ENCODE results near the gene ADCY7.

Gene ADCY7

DNA sequence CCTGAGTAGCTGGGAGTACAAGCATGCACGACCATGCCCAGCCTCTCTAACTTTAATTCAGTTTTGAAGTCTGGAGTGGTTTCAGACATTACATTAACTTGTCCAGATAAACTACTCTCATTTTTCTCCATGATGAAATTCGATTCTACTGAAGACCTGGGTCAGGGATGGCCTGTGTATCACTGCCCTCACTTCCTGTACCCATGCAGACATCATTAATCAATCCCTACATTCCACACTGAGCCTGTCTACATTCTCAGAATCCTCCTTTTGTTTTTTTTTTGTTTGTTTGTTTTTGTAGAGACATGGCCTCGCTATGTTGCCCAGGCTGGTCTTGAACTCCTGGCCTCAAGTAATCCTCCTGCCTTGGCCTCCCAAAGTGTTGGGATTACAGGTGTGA is 22.6 kb downstream of the ADCY7 start:
- H3K4me1 Mint-ChIP-seq: peaks cover 26% of the 10 kb centered on the region
- H3K4me3 Mint-ChIP-seq: no peak overlapping the region
- DNase-seq (ENCODE audit: low spot score in 2 of 2) (no peak), ATAC-seq (ENCODE audit: low read depth) (no peak)
- H3K36me3 Mint-ChIP-seq: peaks cover 21% of the 10 kb centered on the region
- no peaks in the 10 kb centered on the region for H3K9me3 Mint-ChIP-seq
- H3K27ac Mint-ChIP-seq: no peak overlapping the region
- no peaks in the 10 kb centered on the region for H3K27me3 Mint-ChIP-seq

GRCh38 chr16:50289950-50290764 is 23.8 kb downstream of the ADCY7 start:
- DNase-seq (ENCODE audit: low spot score in 2 of 2) (no peak), ATAC-seq (ENCODE audit: low read depth) (no peak)
- H3K36me3 Mint-ChIP-seq: peaks cover 24% of the 10 kb centered on the region
- H3K4me1 Mint-ChIP-seq: peaks cover 17% of the 10 kb centered on the region
- H3K27me3 Mint-ChIP-seq: no peaks in the 10 kb centered on the region
- H3K4me3 Mint-ChIP-seq: no peak overlapping the region
- no peak overlapping the region for H3K27ac Mint-ChIP-seq
- H3K9me3 Mint-ChIP-seq: no peaks in the 10 kb centered on the region

DNA sequence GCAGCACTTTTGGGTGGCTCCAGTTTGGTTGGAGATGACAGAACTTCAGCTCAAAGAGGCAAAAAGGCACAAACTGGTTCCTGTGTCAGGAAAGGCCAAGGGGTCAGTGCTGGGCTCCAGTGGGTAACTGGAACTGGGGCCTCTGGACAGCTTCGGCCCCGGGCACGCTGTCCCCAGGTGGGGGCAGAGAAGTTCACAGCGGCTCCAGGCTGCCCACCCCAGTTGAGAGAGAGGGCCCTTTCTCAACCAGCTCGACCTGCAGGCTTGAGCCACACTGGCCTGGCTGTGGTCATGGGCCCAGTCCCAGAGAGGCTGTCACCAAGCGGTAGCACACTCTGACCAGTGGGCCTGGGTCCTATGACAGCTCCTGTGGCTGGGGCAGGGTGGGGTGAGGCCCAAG is 24.5 kb downstream of the ADCY7 start:
- peaks cover 15% of the 10 kb centered on the region for H3K4me1 Mint-ChIP-seq
- H3K4me3 Mint-ChIP-seq: no peak overlapping the region
- H3K27me3 Mint-ChIP-seq: no peaks in the 10 kb centered on the region
- peaks cover 26% of the 10 kb centered on the region for H3K36me3 Mint-ChIP-seq
- DNase-seq (ENCODE audit: low spot score in 2 of 2) (no peak), ATAC-seq (ENCODE audit: low read depth) (no peak)
- H3K9me3 Mint-ChIP-seq: no peaks in the 10 kb centered on the region
- H3K27ac Mint-ChIP-seq: no peak overlapping the region

DNA sequence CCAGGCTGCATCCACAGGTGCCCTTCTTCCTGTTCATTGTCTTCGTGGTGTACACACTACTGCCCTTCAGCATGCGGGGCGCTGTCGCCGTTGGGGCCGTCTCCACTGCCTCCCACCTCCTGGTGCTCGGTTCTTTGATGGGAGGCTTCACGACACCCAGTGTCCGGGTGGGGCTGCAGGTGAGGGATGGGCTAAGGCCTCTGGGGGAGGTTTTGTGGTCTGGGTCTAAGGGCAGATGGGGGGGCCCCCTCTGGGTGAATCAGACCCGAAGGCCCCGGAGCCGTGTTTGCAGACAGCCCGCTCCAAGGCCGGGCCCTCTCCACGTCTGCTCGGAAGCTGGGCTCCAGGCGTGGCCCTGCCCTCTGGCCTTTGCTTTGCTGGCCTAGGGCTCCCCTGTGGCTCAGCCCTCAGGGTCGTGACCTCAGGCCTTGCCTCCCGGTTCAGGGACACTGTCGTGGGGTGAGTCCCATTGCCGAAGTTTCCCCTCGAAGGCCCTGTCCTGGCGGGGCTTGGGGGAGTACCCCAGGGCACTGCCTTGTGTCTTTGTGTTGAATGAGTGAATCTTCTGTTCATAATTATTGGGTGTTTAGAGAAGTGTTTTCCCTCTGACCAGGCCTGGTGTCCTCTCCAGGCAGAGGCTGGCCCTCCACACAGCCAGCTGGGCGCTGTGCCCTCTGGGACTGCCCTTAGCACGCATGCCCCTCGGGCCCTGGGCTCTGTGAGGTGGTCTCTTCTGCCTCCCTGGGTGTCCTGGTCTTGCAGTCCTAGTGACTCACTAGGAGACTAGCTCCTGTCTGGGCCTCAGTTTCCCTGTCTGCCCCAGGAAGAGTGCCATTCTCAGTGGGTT is 25.6 kb downstream of the ADCY7 start:
- H3K4me3 Mint-ChIP-seq: no peak overlapping the region
- DNase-seq (ENCODE audit: low spot score in 2 of 2) (no peak), ATAC-seq (ENCODE audit: low read depth) (no peak)
- H3K27me3 Mint-ChIP-seq: no peaks in the 10 kb centered on the region
- H3K27ac Mint-ChIP-seq: no peak overlapping the region
- no peaks in the 10 kb centered on the region for H3K9me3 Mint-ChIP-seq
- H3K4me1 Mint-ChIP-seq: peaks cover 13% of the 10 kb centered on the region
- H3K36me3 Mint-ChIP-seq: peaks cover 20% of the 10 kb centered on the region

DNA sequence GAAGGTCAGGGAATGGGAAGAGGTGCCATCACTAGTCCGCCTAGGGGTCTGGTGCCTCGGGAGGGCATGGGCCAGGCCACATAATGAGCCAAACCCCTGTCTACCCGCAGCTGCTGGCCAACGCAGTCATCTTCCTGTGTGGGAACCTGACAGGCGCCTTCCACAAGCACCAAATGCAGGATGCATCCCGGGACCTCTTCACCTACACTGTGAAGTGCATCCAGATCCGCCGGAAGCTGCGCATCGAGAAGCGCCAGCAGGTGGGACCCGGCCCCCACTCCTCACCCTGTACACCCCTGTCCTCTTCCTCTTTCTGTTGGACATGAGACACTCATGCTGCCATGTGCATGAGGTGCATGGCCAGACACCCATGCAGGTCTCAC is 26.2 kb downstream of the ADCY7 start:
- DNase-seq (ENCODE audit: low spot score in 2 of 2) (no peak), ATAC-seq (ENCODE audit: low read depth) (no peak)
- Mint-ChIP-seq H3K4me1 (peaks cover 13% of the 10 kb centered on the region), H3K27ac (no peak overlapping the region), H3K36me3 (peaks cover 20% of the 10 kb centered on the region), H3K9me3 (no peaks in the 10 kb centered on the region), H3K27me3 (no peaks in the 10 kb centered on the region), H3K4me3 (no peak overlapping the region)

- Mint-ChIP-seq H3K27me3 (no peaks in the 10 kb centered on the region), H3K4me1 (peaks cover 12% of the 10 kb centered on the region), H3K36me3 (peaks cover 20% of the 10 kb centered on the region), H3K9me3 (no peaks in the 10 kb centered on the region), H3K27ac (no peak overlapping the region), H3K4me3 (no peak overlapping the region)
- ATAC-seq (ENCODE audit: low read depth) (no peak), DNase-seq (ENCODE audit: low spot score in 2 of 2) (no peak)
These were observed 26.9 kb downstream of the ADCY7 start for GRCh38 chr16:50293041-50293783.

- peaks cover 18% of the 10 kb centered on the region for H3K36me3 Mint-ChIP-seq
- peak overlapping the region; percentile 69 for H3K27ac Mint-ChIP-seq
- DNase-seq (ENCODE audit: low spot score in 2 of 2) (no peak), ATAC-seq (ENCODE audit: low read depth) (no peak)
- H3K4me3 Mint-ChIP-seq: no peak overlapping the region
- H3K4me1 Mint-ChIP-seq: peaks cover 10% of the 10 kb centered on the region
- no peaks in the 10 kb centered on the region for H3K9me3 Mint-ChIP-seq
- H3K27me3 Mint-ChIP-seq: no peaks in the 10 kb centered on the region
These were observed 27.9 kb downstream of the ADCY7 start for GRCh38 chr16:50293994-50294855.

DNA sequence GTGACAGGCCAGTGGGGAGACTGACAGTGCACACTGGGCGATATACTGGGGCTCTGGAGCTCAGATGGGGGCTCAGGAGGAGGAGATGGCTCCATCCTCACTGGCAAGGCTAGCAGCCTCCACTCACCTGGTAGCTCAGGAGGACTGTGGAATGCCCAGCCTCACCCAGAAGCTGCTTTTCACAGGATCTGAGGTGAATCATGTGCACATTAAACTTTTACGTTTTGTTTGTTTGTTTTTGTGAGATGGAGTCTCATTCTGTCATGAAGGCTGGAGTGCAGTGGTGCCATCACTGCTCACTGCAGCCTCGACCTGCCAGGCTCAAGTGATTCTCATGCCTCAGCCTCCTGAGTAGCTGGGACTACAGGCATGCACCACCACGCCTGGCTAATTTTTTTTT is 28.6 kb downstream of the ADCY7 start:
- ATAC-seq (ENCODE audit: low read depth): no peak
- Mint-ChIP-seq H3K9me3 (no peaks in the 10 kb centered on the region), H3K4me1 (peaks cover 9% of the 10 kb centered on the region), H3K4me3 (no peak overlapping the region), H3K36me3 (peaks cover 17% of the 10 kb centered on the region), H3K27me3 (no peaks in the 10 kb centered on the region), H3K27ac (no peak overlapping the region)
- no peak for DNase-seq (ENCODE audit: low spot score in 2 of 2)

DNA sequence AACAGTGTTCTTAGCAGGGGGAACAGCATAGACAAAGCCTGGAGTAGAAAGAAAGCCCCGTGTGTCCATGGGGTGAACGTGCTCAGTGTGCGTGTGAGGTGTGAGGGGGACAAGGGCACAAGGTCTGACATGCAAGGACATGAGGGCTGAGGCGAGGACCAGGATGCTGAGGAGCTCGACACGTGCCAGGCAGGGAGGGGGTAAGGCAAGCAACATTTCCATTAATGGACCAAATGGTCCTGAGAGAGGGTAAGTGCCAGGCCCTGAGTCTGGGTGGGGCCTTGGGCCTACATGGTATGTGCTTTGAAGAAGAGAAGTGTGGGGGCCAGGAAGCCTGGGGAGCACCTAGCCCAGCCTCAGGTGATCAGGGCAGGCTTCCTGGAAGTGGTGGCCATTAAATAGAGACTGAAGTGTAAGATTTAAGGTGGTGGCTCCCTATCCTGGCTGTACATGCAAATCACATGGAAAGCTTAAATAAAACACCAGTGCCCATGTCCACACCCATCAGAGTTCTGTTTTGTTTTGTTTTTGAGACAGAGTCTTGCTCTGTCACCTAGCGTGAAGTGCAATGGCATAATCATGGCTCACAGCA is 29.3 kb downstream of the ADCY7 start:
- H3K4me3 Mint-ChIP-seq: no peak overlapping the region
- no peaks in the 10 kb centered on the region for H3K27me3 Mint-ChIP-seq
- H3K9me3 Mint-ChIP-seq: no peaks in the 10 kb centered on the region
- DNase-seq (ENCODE audit: low spot score in 2 of 2): no peak
- peaks cover 15% of the 10 kb centered on the region for H3K36me3 Mint-ChIP-seq
- H3K27ac Mint-ChIP-seq: peak overlapping the region; percentile 57
- no peak for ATAC-seq (ENCODE audit: low read depth)
- H3K4me1 Mint-ChIP-seq: peaks cover 7% of the 10 kb centered on the region

DNA sequence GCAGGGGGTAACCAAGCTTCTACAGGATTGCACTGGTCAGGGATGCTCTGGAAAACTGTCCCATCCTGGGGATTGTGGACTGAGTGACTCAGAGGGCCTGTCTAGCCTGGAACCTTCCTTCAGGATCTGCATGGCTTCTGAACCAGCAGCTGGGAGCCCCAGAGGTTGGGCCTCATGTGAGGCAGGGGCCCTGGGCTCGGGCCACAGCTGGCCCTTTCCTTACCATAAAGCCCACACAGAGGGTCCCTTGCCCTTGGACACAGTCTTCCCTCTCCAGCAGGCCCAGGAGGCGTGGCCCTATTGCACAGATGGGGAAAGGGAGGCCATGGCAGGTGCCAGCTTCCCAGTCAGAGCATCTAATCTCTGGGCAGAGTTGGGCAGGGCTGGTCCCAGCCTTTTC is 30.5 kb downstream of the ADCY7 start:
- peaks cover 7% of the 10 kb centered on the region for H3K4me1 Mint-ChIP-seq
- ATAC-seq (ENCODE audit: low read depth): no peak
- H3K36me3 Mint-ChIP-seq: peaks cover 15% of the 10 kb centered on the region
- H3K27me3 Mint-ChIP-seq: no peaks in the 10 kb centered on the region
- no peak for DNase-seq (ENCODE audit: low spot score in 2 of 2)
- H3K9me3 Mint-ChIP-seq: no peaks in the 10 kb centered on the region
- no peak overlapping the region for H3K4me3 Mint-ChIP-seq
- peak overlapping the region; percentile 20 for H3K27ac Mint-ChIP-seq

- peaks cover 20% of the 10 kb centered on the region for H3K36me3 Mint-ChIP-seq
- H3K27me3 Mint-ChIP-seq: no peaks in the 10 kb centered on the region
- no peak for ATAC-seq (ENCODE audit: low read depth)
- peaks cover 7% of the 10 kb centered on the region for H3K4me1 Mint-ChIP-seq
- no peak for DNase-seq (ENCODE audit: low spot score in 2 of 2)
- H3K27ac Mint-ChIP-seq: peak overlapping the region; percentile 78
- H3K9me3 Mint-ChIP-seq: no peaks in the 10 kb centered on the region
- H3K4me3 Mint-ChIP-seq: no peak overlapping the region
These were observed 31.1 kb downstream of the ADCY7 start for GRCh38 chr16:50297301-50298074.

DNA sequence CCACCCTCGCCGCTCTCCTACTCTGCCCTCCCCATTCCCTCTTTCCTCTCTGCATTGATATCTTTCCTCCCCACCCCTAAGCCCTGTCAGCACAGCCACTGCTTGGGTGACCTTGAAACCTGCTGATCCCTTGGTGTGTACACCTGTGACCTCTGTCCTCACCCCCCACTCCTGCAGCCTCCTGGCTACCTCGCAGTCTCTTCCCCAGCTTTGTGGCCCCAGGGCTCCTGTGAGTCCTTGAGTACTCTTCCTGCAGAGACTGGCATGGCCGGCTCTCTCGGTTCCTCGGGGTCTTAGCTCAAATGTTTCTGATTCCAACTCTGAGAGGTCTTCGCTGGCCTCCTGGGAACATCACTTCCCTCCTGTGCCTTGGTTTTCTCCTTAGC is 31.7 kb downstream of the ADCY7 start:
- no peaks in the 10 kb centered on the region for H3K9me3 Mint-ChIP-seq
- H3K4me1 Mint-ChIP-seq: peaks cover 7% of the 10 kb centered on the region
- ATAC-seq (ENCODE audit: low read depth): no peak
- H3K27ac Mint-ChIP-seq: peak overlapping the region; percentile 78
- no peaks in the 10 kb centered on the region for H3K27me3 Mint-ChIP-seq
- H3K4me3 Mint-ChIP-seq: no peak overlapping the region
- H3K36me3 Mint-ChIP-seq: peaks cover 26% of the 10 kb centered on the region
- DNase-seq (ENCODE audit: low spot score in 2 of 2): no peak
